ENCODE results near the gene CRKL. TPM values are rescaled to one million over a fixed set of nuclear protein-coding genes. Genes with fewer than 3 reads are reported as not detected.
"Not testable (repeated sequence)": the region's sequence is repeated elsewhere in the genome, so short reads cannot be mapped to it uniquely, and the experiment has no call there.

Gene CRKL
- total RNA-seq, 1 experiment from 2014 or later, result 30.6 TPM

GRCh38 chr22:20927940-20928572 is 10.8 kb downstream of the CRKL start:
- in situ Hi-C loops (cut with HindIII; ENCODE audit: low pct_unique_long_range_greater_than_20kb, low sequenced_read_pairs), result no loop called here
- no peak for DNase-seq (ENCODE audit: low read depth)

GRCh38 chr22:20928573-20928967 is 11.4 kb downstream of the CRKL start:
- in situ Hi-C loops (cut with HindIII; ENCODE audit: low pct_unique_long_range_greater_than_20kb, low sequenced_read_pairs), result no loop called here
- no peak for DNase-seq (ENCODE audit: low read depth)

GRCh38 chr22:20930004-20930403 is 12.8 kb downstream of the CRKL start:
- in situ Hi-C loops (cut with HindIII; ENCODE audit: low pct_unique_long_range_greater_than_20kb, low sequenced_read_pairs), result no loop called here
- DNase-seq (ENCODE audit: low read depth), result no peak

- in situ Hi-C loops (cut with HindIII; ENCODE audit: low pct_unique_long_range_greater_than_20kb, low sequenced_read_pairs); DNase-seq (ENCODE audit: low read depth): not testable (repeated sequence)
These were observed 13.2 kb downstream of the CRKL start for GRCh38 chr22:20930435-20930834.

- DNase-seq (ENCODE audit: low read depth), result no peak
- in situ Hi-C loops (cut with HindIII; ENCODE audit: low pct_unique_long_range_greater_than_20kb, low sequenced_read_pairs), result no loop called here
These were observed 14.0 kb downstream of the CRKL start for GRCh38 chr22:20931126-20931654.

GRCh38 chr22:20933910-20934309 is 16.7 kb downstream of the CRKL start:
- DNase-seq (ENCODE audit: low read depth), result no peak

GRCh38 chr22:20935049-20935448 is 17.8 kb downstream of the CRKL start:
- DNase-seq (ENCODE audit: low read depth); in situ Hi-C loops (cut with HindIII; ENCODE audit: low pct_unique_long_range_greater_than_20kb, low sequenced_read_pairs): not testable (repeated sequence)

More at GRCh38 chr22:20933910-20934309, 16.7 kb downstream of the CRKL start:
- in situ Hi-C loops (cut with HindIII; ENCODE audit: low pct_unique_long_range_greater_than_20kb, low sequenced_read_pairs), result no loop called here

- DNase-seq (ENCODE audit: low read depth); in situ Hi-C loops (cut with HindIII; ENCODE audit: low pct_unique_long_range_greater_than_20kb, low sequenced_read_pairs): not testable (repeated sequence)
These were observed 18.8 kb downstream of the CRKL start for GRCh38 chr22:20935780-20936539.

GRCh38 chr22:20937031-20937793 is 20.0 kb downstream of the CRKL start:
- DNase-seq (ENCODE audit: low read depth), result no peak
- in situ Hi-C loops (cut with HindIII; ENCODE audit: low pct_unique_long_range_greater_than_20kb, low sequenced_read_pairs), result no loop called here

- in situ Hi-C loops (cut with HindIII; ENCODE audit: low pct_unique_long_range_greater_than_20kb, low sequenced_read_pairs), result no loop called here
- no peak for DNase-seq (ENCODE audit: low read depth)
These were observed 20.8 kb downstream of the CRKL start for GRCh38 chr22:20937794-20938671.

GRCh38 chr22:20939457-20940185 is 22.4 kb downstream of the CRKL start:
- DNase-seq (ENCODE audit: low read depth); in situ Hi-C loops (cut with HindIII; ENCODE audit: low pct_unique_long_range_greater_than_20kb, low sequenced_read_pairs): not testable (repeated sequence)

- no peak for DNase-seq (ENCODE audit: low read depth)
- in situ Hi-C loops (cut with HindIII; ENCODE audit: low pct_unique_long_range_greater_than_20kb, low sequenced_read_pairs), result no loop called here
These were observed 23.0 kb downstream of the CRKL start for GRCh38 chr22:20940186-20940651.

GRCh38 chr22:20940904-20941385 is 23.7 kb downstream of the CRKL start:
- in situ Hi-C loops (cut with HindIII; ENCODE audit: low pct_unique_long_range_greater_than_20kb, low sequenced_read_pairs), result no loop called here
- DNase-seq (ENCODE audit: low read depth), result no peak

- DNase-seq (ENCODE audit: low read depth); in situ Hi-C loops (cut with HindIII; ENCODE audit: low pct_unique_long_range_greater_than_20kb, low sequenced_read_pairs): not testable (repeated sequence)
These were observed 25.1 kb downstream of the CRKL start for GRCh38 chr22:20942203-20942902.

- DNase-seq (ENCODE audit: low read depth), result no peak
- in situ Hi-C loops (cut with HindIII; ENCODE audit: low pct_unique_long_range_greater_than_20kb, low sequenced_read_pairs), result no loop called here
These were observed 26.1 kb downstream of the CRKL start for GRCh38 chr22:20943104-20943933.

GRCh38 chr22:20944042-20944441 is 26.8 kb downstream of the CRKL start:
- in situ Hi-C loops (cut with HindIII; ENCODE audit: low pct_unique_long_range_greater_than_20kb, low sequenced_read_pairs), result no loop called here
- no peak for DNase-seq (ENCODE audit: low read depth)
